WERI-Rb-1 (cell line): ENCODE measurements around the gene PAPPA.

Experiments used
- DNase-seq: peaks from one replicate; pipeline ENCODE4 v3.0.0-alpha.2; 2020
- H3K27ac ChIP-seq: fragments of 250-450 bp; sonication (Bioruptor Pico); 2 replicates; pipeline ENCODE4 v1.5.1; 2020; ENCODE audit warnings: mild to moderate bottlenecking, moderate library complexity
- H3K27me3 ChIP-seq: fragments of 250-450 bp; sonication (Bioruptor Pico); 2 replicates; pipeline ENCODE4 v1.5.1; 2021; ENCODE audit warnings: mild to moderate bottlenecking, low read depth, moderate library complexity; ENCODE audit not compliant: insufficient read depth, severe bottlenecking
- H3K36me3 ChIP-seq: fragments of 250-450 bp; sonication (Bioruptor Pico); 2 replicates; pipeline ENCODE4 v1.5.1; 2020; ENCODE audit warnings: mild to moderate bottlenecking, moderate library complexity
- H3K4me3 ChIP-seq: 2 replicates; pipeline ENCODE4 v1.5.1; 2011; ENCODE audit warnings: low read depth, mild to moderate bottlenecking, control low read depth, low read length
- H3K9me3 ChIP-seq: fragments of 250-450 bp; sonication (Bioruptor Pico); 2 replicates; pipeline ENCODE4 v1.5.1; 2021; ENCODE audit warnings: mild to moderate bottlenecking, moderate library complexity; ENCODE audit not compliant: severe bottlenecking
- TF ChIP-seq, protein P1 (sequence below): IDR thresholded peaks from 2 replicates; pipeline ENCODE4 v1.5.1; 2011; ENCODE audit warnings: low read depth, mild to moderate bottlenecking, control low read depth, inconsistent platforms, low read length

Gene PAPPA

DNA sequence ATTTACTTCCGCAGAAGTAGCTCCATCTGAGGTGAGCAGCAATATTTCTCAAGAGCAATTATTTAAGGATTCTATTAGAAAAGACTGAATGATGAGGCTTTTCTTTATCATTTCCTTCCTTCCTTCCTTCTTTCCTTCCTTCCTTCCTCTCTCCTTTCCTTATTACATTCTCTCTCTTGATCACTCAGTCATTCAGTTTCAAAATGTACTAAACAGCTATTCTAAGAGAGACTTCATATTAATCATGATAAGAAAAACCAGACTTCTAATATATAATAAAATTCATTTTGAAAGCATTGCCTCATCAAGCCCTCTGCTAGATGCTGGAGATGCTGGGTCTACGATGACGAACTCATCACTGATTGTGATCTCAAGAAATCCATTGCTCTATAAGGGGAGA lies 30.4 kb upstream of the PAPPA start:
- H3K4me3 ChIP-seq, result no peak overlapping the region
- no peak for DNase-seq
- no peak overlapping the region for H3K27ac ChIP-seq
- TF ChIP-seq, protein P1, sequence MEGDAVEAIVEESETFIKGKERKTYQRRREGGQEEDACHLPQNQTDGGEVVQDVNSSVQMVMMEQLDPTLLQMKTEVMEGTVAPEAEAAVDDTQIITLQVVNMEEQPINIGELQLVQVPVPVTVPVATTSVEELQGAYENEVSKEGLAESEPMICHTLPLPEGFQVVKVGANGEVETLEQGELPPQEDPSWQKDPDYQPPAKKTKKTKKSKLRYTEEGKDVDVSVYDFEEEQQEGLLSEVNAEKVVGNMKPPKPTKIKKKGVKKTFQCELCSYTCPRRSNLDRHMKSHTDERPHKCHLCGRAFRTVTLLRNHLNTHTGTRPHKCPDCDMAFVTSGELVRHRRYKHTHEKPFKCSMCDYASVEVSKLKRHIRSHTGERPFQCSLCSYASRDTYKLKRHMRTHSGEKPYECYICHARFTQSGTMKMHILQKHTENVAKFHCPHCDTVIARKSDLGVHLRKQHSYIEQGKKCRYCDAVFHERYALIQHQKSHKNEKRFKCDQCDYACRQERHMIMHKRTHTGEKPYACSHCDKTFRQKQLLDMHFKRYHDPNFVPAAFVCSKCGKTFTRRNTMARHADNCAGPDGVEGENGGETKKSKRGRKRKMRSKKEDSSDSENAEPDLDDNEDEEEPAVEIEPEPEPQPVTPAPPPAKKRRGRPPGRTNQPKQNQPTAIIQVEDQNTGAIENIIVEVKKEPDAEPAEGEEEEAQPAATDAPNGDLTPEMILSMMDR, result no peak
- no peaks in the 10 kb centered on the region for H3K27me3 ChIP-seq
- H3K36me3 ChIP-seq, result no peaks in the 10 kb centered on the region
- H3K9me3 ChIP-seq, result peaks cover 2% of the 10 kb centered on the region

DNA sequence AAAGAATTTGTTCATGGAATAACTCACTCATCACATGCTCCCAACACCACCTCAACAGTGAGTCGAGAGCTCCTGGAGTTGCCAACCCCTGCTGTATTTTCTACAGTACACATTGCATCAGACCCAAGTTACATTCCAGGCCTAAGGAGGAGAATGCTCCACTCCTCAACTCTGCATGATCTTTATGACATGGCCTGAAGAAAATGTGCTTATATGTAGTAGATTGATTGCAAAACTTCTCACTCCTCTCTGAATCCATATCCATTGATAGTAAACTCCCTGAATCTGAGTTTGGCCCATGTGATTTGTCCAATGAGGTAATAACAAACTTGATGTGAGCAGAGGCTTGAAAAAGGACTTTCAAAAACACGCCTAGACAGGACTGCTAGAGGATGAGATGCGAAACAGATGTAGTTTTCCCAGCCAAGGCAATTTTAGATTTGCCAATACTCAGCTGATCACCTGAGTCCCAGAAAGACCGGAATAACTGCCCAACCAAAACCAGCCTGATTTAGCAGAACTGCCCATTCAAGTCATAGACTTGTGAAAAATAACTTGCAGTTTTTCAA lies 29.0 kb upstream of the PAPPA start:
- DNase-seq, result no peak
- peaks cover 2% of the 10 kb centered on the region for H3K9me3 ChIP-seq
- H3K4me3 ChIP-seq, result no peak overlapping the region
- H3K36me3 ChIP-seq, result no peaks in the 10 kb centered on the region
- H3K27ac ChIP-seq, result no peak overlapping the region
- no peaks in the 10 kb centered on the region for H3K27me3 ChIP-seq
- TF ChIP-seq, protein P1, result no peak

DNA sequence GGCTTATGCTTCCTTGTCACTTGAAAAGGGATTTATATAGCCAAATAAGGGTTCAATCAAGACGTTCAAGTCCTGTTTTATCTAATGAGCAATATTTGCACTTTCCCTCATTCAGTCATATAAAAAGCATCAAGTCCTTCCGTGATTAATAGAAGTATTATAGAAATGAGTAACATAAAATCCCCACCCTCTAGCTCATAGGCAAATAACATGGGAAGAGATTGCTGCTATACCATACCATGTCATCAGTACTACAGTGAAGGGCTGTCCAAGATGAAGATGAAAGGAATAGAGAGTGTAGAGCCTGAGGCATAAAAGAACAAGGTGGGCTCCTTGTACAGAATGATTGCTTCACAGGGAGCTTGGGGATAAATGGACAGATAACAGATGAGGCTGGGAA lies 20.4 kb upstream of the PAPPA start:
- TF ChIP-seq, protein P1, result no peak

DNA sequence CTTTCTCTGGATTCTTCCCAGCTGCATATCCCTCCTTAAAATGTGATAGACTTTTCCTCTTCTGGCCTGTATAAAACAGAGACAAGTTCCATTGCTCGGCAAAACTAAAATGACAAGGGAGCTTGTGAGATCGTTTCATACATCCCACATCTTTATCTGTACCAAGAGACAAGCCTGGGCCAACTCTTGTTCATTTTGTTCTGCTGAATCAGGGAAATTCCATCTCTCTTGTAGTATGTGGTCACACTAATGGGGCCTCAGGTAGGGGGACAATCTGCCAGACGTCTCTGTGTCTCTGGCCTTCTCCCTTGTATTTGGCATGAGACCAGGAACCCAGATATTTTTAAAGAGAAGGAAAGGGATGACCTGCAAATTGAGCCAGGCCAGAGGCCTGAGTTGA lies 18.6 kb upstream of the PAPPA start:
- TF ChIP-seq, protein P1, result no peak
- H3K36me3 ChIP-seq, result no peaks in the 10 kb centered on the region
- H3K4me3 ChIP-seq, result no peak overlapping the region
- H3K27ac ChIP-seq, result no peak overlapping the region
- H3K27me3 ChIP-seq, result no peaks in the 10 kb centered on the region
- DNase-seq, result no peak
- H3K9me3 ChIP-seq, result peaks cover 8% of the 10 kb centered on the region

More for the DNA sequence above, 20.4 kb upstream of the PAPPA start:
- Histone ChIP-seq H3K27ac (no peak overlapping the region), H3K36me3 (no peaks in the 10 kb centered on the region), H3K27me3 (no peaks in the 10 kb centered on the region), H3K4me3 (no peak overlapping the region), H3K9me3 (peaks cover 4% of the 10 kb centered on the region)
- DNase-seq, result no peak

DNA sequence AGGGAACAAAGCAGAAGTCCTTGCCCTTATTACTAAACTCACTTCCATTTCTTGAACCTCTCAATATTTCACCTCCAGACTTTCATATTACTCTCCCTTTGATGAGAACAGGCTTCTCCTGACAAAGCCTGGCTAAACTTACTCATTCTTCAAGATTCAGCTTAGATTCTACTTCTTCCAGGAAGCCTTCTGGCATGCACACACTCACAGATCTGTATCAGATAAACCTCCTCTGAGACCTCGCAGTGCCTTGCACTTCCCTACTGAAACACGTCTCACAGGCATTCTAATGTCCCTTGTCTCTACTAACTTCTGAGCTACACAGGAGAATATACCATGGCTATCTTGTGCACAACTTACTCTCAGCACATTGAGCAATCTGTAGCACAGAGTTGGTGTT lies 16.6 kb upstream of the PAPPA start:
- H3K27me3 ChIP-seq, result no peaks in the 10 kb centered on the region
- no peak overlapping the region for H3K4me3 ChIP-seq
- H3K36me3 ChIP-seq, result no peaks in the 10 kb centered on the region
- H3K9me3 ChIP-seq, result peaks cover 4% of the 10 kb centered on the region
- TF ChIP-seq, protein P1, result no peak
- H3K27ac ChIP-seq, result no peak overlapping the region
- DNase-seq, result no peak

DNA sequence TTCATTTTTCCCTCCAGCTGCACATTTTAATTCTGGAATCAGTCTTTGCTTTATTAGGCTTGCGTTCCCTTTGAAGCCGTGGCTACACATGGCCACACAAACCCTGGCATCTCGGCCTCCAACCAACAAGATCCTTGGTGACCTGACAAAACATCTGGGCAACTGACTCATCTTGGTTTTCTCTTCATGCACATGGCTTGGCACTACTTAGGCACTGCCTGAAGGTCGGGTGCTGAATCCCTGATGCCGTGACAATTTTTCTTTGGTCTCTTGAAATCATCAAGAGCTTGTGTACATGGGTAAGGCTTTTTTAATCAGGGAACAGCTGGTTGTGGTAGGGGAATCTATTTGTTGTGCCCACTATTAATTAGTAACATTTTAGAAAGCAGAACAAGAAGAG lies 16.0 kb upstream of the PAPPA start:
- no peak overlapping the region for H3K27ac ChIP-seq
- TF ChIP-seq, protein P1, result no peak
- H3K27me3 ChIP-seq, result no peaks in the 10 kb centered on the region
- H3K9me3 ChIP-seq, result peaks cover 4% of the 10 kb centered on the region
- H3K36me3 ChIP-seq, result no peaks in the 10 kb centered on the region
- no peak overlapping the region for H3K4me3 ChIP-seq
- no peak for DNase-seq
